Measurements from ENCODE around the gene PHF21A. TPM values are rescaled to one million over a fixed set of nuclear protein-coding genes. Genes with fewer than 3 reads are reported as not detected.
A peak's percentile ranks its signal among the peaks of the same experiment; 100 is the strongest.

PHF21A gene
- total RNA-seq, 4 donors from 2014 or later, result 30.4 to 58.5 (median 49.4) TPM

DNA sequence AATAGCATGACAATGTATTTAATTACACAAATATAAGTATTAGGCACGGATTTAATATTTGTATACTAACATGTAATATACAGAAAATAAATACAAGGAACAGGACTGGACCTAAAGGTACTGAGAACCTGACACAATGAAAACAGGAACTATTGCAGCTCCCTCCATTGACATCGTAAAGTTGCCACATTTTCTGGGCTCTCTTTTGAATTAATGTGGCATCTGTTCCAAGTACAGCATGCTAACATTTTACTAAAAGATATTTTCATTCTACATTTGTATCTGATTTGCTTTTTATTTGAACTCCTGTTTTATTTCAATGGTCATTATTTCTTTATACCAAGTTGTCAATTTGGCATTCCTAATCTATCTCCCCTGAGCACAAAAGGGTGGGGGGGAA lies 15.3 kb downstream of the PHF21A start:
- no peaks in the 10 kb centered on the region for H3K9me3 ChIP-seq
- H3K27me3 ChIP-seq, result no peaks in the 10 kb centered on the region
- no peaks in the 10 kb centered on the region for H3K36me3 ChIP-seq
- 65 to 72% methylated on average over 2 of the region's 2 CpGs for WGBS, 2 donors
- peaks cover 0 to 78% (median 17%) of the 10 kb centered on the region in 4 donors for H3K4me1 ChIP-seq
- no peak for TF ChIP-seq POLR2A (IDR thresholded peaks at IDR 0.05)
- TF ChIP-seq, protein P1, sequence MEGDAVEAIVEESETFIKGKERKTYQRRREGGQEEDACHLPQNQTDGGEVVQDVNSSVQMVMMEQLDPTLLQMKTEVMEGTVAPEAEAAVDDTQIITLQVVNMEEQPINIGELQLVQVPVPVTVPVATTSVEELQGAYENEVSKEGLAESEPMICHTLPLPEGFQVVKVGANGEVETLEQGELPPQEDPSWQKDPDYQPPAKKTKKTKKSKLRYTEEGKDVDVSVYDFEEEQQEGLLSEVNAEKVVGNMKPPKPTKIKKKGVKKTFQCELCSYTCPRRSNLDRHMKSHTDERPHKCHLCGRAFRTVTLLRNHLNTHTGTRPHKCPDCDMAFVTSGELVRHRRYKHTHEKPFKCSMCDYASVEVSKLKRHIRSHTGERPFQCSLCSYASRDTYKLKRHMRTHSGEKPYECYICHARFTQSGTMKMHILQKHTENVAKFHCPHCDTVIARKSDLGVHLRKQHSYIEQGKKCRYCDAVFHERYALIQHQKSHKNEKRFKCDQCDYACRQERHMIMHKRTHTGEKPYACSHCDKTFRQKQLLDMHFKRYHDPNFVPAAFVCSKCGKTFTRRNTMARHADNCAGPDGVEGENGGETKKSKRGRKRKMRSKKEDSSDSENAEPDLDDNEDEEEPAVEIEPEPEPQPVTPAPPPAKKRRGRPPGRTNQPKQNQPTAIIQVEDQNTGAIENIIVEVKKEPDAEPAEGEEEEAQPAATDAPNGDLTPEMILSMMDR (IDR thresholded peaks at IDR 0.05), result no peak
- no peak for TF ChIP-seq EP300 (IDR thresholded peaks at IDR 0.05)
- H3K4me3 ChIP-seq, result no peak overlapping the region
- no peak for DNase-seq (ENCODE audit: low spot score in 2 of 2)
- H3K27ac ChIP-seq, result no peak overlapping the region

DNA sequence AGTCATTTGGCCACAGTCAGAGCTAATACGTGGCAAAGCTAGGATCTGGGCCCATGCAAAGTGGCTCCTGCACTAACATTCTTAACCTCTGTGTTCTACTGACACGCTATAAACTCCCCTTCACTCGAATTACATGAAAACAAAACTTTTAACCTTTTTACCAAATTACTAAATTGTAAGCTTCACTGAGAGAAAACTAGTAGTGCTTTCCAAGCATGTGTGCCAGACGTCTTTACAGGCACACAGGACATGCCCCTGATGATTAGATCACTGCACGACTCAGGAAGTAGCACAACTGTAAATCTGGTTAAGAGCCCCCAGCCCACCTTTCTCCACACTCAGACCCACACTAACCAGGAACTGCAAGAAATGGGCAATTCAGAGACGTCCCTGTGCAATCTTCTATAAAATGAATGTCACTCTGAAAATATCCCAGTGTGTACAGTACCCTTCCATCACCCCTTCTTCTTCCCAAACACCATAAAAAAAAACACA lies 16.1 kb downstream of the PHF21A start:
- Histone ChIP-seq H3K9me3 (no peaks in the 10 kb centered on the region), H3K27ac (no peak overlapping the region)
- no peak for TF ChIP-seq POLR2A (IDR thresholded peaks at IDR 0.05)
- TF ChIP-seq, protein P1 (IDR thresholded peaks at IDR 0.05), result no peak
- TF ChIP-seq EP300 (IDR thresholded peaks at IDR 0.05), result no peak

DNA sequence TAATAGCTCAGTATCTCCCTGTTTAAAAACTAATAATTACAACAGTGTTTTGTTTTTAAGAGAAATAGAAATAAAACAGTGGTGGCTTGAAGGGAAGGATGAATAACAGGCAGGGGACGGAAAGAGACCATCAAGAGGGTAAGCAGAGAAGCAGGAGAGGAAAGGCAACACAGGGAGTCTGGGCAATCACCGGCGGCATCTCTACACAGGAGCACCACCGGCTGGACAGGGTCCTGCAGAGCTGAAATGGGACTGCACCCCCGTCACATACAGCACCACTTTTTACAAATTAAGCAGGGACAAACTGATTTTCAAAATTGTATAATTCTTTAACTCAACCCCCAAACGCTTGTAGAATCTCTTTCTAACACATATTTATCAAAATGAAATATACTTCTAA lies 18.4 kb downstream of the PHF21A start:
- no peak for DNase-seq (ENCODE audit: low spot score in 2 of 2)
- peaks cover 0 to 87% (median 29%) of the 10 kb centered on the region in 4 donors for H3K4me1 ChIP-seq
- TF ChIP-seq EP300 (IDR thresholded peaks at IDR 0.05), result no peak
- no peak for TF ChIP-seq POLR2A (IDR thresholded peaks at IDR 0.05)
- 61 to 79% methylated on average over 6 of the region's 6 CpGs for WGBS, 2 donors
- no peaks in the 10 kb centered on the region for H3K9me3 ChIP-seq
- no peak overlapping the region for H3K27ac ChIP-seq
- no peaks in the 10 kb centered on the region for H3K36me3 ChIP-seq
- H3K4me3 ChIP-seq, result no peak overlapping the region
- no peaks in the 10 kb centered on the region for H3K27me3 ChIP-seq

More for the DNA sequence above, 16.1 kb downstream of the PHF21A start:
- 31 to 34% methylated on average over 6 of the region's 6 CpGs for WGBS, 2 donors
- Histone ChIP-seq H3K36me3 (no peaks in the 10 kb centered on the region), H3K27me3 (no peaks in the 10 kb centered on the region), H3K4me1 (peaks cover 0 to 82% (median 23%) of the 10 kb centered on the region in 4 donors), H3K4me3 (no peak overlapping the region)
- no peak for DNase-seq (ENCODE audit: low spot score in 2 of 2)

GRCh38 chr11:46100670-46101069 lies 20.6 kb downstream of the PHF21A start:
- Histone ChIP-seq H3K27me3 (no peaks in the 10 kb centered on the region), H3K36me3 (no peaks in the 10 kb centered on the region), H3K4me1 (peaks cover 0 to 73% (median 19%) of the 10 kb centered on the region in 4 donors), H3K9me3 (no peaks in the 10 kb centered on the region), H3K27ac (peak overlapping the region in 1 of 4 donors; percentile 67), H3K4me3 (no peak overlapping the region)
- no peak for DNase-seq (ENCODE audit: low spot score in 2 of 2)
- 80 to 84% methylated on average over 3 of the region's 3 CpGs for WGBS, 2 donors
- no peak for TF ChIP-seq EP300 (IDR thresholded peaks at IDR 0.05)
- no peak for TF ChIP-seq POLR2A (IDR thresholded peaks at IDR 0.05)
- TF ChIP-seq, protein P1 (IDR thresholded peaks at IDR 0.05), result no peak

DNA sequence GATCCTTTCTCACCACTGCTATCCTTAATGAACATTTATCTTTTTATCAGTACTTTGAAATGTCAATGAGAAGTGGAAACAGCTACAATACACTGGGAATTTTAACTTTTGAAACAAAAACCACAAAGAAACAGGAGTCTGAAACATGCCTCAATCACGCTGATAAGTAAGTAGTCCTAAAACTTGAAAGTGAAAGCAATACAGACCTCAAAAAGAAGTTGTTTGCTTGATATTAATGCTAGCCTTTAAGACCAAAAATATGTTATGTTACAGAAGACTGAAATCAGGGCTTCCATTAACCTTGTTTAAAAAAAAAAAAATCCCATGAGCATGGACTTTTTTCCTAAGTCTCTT lies 21.3 kb downstream of the PHF21A start:
- TF ChIP-seq, protein P1 (IDR thresholded peaks at IDR 0.05), result no peak
- no peak for TF ChIP-seq EP300 (IDR thresholded peaks at IDR 0.05)
- WGBS, 2 donors, result 8 to 13% methylated on average over 1 of the region's 1 CpG
- peak overlapping the region; percentile 15 to 67 (median 37) for H3K27ac ChIP-seq
- H3K4me3 ChIP-seq, result peak overlapping the region in 2 of 4 donors; percentile 6 to 9
- no peaks in the 10 kb centered on the region for H3K27me3 ChIP-seq
- H3K9me3 ChIP-seq, result no peaks in the 10 kb centered on the region
- peaks cover 0 to 66% (median 16%) of the 10 kb centered on the region in 4 donors for H3K4me1 ChIP-seq
- DNase-seq (ENCODE audit: low spot score in 2 of 2), result no peak
- no peaks in the 10 kb centered on the region for H3K36me3 ChIP-seq

DNA sequence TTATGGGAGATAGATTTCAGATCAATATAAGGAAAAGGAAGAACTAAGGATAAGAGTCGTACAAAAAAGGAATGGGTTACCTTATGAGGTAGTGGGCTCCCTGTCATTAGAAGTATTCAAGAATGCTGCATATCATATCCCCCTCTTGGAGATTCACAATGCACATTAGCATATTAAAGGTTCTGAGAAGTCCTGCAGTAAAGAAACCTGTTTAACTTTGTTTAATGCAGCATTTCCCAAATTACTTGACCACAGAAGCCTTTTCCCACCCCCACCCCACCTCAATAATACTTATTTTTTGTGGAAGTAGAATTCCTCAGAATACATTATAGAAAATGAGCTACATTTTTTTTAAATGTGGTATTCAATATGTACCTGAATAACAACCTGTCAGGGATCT lies 30.9 kb downstream of the PHF21A start:
- no peaks in the 10 kb centered on the region for H3K27me3 ChIP-seq
- no peak overlapping the region for H3K27ac ChIP-seq
- peaks cover 0 to 6% (median 0%) of the 10 kb centered on the region in 4 donors for H3K4me1 ChIP-seq
- 86 to 98% methylated on average over 1 of the region's 1 CpG for WGBS, 2 donors
- DNase-seq (ENCODE audit: low spot score in 2 of 2), result no peak
- peaks cover 0 to 15% (median 0%) of the 10 kb centered on the region in 3 donors for H3K36me3 ChIP-seq
- no peak overlapping the region for H3K4me3 ChIP-seq
- TF ChIP-seq, protein P1 (IDR thresholded peaks at IDR 0.05), result no peak
- TF ChIP-seq EP300 (IDR thresholded peaks at IDR 0.05) (no peak), POLR2A (IDR thresholded peaks at IDR 0.05) (no peak)
- H3K9me3 ChIP-seq, result no peaks in the 10 kb centered on the region
